DLD1 (cell line): ENCODE data around the gene CXXC5.
"Not testable (repeated sequence)": the region's sequence is repeated elsewhere in the genome, so short reads cannot be mapped to it uniquely, and the experiment has no call there.

Experiments
- in situ Hi-C: cut with HindIII; loops from 2 replicates; pipeline ENCODE4 v1.10.0; 2017; ENCODE audit warnings: low sequenced_read_pairs

CXXC5 gene

DNA sequence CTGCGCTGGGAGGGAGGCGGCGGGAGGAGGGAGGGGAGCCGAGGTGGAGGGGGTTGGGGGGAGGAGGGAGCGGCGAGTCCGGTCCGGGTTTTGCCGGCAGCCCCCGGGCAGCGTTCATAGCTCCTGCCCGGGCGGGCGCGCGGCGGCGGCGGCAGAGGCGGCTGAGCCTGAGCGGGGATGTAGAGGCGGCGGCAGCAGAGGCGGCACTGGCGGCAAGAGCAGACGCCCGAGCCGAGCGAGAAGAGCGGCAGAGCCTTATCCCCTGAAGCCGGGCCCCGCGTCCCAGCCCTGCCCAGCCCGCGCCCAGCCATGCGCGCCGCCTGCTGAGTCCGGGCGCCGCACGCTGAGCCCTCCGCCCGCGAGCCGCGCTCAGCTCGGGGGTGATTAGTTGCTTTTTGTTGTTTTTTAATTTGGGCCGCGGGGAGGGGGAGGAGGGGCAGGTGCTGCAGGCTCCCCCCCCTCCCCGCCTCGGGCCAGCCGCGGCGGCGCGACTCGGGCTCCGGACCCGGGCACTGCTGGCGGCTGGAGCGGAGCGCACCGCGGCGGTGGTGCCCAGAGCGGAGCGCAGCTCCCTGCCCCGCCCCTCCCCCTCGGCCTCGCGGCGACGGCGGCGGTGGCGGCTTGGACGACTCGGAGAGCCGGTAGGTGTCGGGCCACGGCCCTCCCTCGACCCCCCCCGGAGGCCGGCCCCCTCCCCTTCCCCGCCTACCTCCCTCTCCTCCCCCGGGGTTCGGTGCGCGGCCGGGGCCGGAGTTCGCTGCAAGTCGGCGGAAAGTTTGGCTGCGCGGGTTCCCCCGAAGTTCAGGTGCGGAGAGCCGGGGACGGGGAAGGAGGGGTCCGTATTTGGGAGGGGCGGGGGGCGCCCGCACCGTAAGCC, at the start of gene CXXC5:
TSS of gene CXXC5 (plus strand) at position 145 of the 877 bp plus-strand sequence. CDS start 32,175 bp downstream, outside the sequence.
- in situ Hi-C loops = loop anchor here (10.0 kb wide), 2 partner anchors 56 to 126 kb away; no protein-coding TSS in a partner anchor

DNA sequence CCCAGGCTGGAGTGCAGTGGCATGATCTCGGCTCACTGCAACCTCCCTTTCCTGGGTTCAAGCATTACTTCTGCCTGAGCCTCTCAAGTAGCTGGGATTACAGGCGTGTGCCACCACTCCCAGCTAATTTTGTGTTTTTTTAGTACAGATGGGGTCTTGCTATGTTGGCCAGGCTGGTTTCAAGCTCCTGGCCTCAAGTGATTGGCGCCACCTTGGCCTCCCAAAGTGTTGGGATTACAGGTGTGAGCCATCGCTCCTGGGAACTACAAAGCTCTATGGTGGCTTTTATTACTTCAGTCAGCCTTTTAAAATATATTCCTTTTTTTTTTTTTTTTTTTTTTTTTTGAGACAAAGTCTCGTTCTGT, 49.6 kb upstream of the CXXC5 start:
- in situ Hi-C loops = loop anchor here (25.0 kb wide), 1 partner anchor 161 kb away; the partner anchor contains the start of gene DNAJC18

DNA sequence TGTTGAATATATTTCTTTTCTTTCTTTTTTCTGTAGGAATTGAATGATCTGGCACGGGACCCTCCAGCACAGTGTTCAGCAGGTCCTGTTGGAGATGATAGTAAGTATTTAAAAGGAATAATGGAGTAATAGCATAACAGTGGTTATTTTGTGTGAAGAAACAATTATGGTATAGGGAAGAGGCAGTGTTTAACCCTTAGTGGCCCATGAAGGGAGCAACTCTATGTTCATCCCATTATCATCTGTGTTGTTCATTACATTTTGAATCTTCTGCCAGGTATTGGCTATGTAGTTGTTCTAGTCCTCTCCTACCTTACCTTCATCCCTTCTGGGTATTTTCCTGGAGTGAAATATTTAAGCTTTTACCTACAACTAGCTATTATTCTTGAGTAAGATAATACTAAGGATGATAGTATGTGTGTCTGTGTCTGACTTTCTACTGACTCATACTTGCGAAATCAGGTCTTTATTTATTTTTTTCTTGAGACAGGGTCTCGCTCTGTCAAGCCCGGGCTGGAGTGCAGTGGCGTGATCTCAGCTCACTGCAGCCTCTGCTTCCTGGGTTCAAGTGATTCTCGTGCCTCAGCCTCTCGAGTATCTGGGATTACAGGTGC, 47.7 kb upstream of the CXXC5 start:
- in situ Hi-C loops = no loop called here

DNA sequence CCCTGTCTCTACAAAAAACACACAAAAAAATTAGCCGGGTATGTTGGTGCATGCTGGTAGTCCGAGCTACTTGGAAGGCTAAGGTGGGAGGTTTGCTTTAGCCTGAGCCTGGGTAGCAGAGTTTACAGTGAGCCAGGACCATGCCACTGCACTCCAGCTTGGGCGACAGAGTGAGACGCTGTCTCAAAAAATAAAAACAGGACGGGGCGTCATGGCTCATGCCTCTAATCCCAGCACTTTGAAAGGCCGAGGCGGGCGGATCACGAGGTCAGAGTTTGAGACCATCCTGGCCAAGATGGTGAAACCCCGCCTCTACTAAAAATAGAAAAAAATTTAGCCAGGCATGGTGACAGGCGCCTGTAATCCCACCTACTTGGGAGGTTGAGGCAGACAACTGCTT, 46.7 kb upstream of the CXXC5 start:
- in situ Hi-C loops = no loop called here

DNA sequence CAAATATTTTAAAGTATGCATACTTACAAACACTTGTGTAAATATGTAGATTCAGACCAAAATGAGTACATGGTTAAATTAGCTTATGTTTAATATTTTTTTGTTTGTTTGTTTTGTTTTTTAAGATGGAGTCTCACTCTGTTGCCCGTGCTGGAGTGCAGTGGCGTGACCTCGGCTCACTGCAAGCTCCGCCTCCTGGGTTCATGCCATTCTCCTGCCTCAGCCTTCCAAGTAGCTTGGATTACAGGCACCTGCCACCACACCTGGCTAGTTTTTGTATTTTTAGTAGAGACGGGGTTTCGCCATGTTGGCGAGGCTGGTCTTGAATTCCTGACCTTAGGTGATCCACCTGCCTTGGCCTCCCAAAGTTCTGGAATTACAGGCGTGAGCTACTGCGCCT, 46.2 kb upstream of the CXXC5 start:
- in situ Hi-C loops = not testable (repeated sequence)

DNA sequence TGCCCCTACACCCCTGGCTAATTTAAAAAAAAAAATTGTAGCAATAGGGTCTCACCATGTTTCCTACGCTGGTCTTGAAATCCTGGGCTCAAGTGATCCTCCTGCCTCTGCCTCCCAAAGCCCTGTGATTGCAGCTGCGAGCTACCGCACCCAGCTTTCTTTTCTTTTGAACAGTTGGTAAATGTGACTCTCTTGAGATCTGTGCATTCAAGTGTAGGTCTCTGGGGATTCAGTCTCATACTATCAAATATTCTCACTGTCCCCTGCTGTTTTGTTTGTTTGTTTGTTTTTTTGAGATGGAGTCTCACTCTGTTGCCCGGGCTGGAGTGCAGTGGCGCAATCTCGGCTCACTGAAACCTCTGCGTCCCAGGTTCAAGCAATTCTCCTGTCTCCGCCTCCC, 42.3 kb upstream of the CXXC5 start:
- in situ Hi-C loops = no loop called here

DNA sequence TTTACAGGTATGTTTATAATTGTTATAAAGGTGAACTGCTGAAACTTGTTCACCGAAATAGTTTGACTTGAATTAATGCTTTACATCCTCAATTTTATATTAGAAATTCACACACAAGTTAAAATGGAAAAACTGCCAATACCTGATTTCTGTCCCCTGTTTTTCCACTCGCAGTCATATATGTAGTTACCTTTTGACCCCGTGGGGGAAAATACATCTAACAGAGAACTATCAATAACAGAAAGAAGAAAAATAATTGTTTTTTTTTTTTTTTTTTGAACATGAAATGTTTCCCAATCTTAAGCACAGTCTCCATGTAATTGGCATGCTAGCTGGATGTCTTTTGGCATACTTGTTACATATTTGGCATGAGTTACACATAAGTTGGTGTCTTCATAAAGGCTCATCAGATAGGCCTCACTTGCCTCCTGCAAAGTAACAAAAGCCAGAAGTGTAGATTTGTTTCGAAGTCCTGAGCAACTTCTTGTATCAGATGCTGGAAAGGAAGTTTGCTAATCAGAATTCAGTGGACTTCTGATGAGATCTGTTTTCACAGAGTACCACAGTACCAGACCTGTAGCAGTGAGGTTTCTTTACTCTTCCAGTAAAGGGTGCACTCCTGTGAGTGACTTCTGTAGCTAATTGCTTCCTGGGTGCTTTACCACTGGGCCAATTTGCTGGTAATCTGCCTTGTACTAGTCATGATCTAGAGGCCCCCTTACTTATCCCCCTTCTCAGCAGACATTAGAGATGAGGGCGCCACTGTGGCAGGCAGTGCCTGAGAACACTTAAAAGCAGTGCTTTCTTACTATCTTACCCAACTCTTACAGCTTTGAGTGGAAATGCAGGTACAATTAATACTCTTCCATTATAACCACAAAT, 36.2 kb upstream of the CXXC5 start:
- in situ Hi-C loops = no loop called here

DNA sequence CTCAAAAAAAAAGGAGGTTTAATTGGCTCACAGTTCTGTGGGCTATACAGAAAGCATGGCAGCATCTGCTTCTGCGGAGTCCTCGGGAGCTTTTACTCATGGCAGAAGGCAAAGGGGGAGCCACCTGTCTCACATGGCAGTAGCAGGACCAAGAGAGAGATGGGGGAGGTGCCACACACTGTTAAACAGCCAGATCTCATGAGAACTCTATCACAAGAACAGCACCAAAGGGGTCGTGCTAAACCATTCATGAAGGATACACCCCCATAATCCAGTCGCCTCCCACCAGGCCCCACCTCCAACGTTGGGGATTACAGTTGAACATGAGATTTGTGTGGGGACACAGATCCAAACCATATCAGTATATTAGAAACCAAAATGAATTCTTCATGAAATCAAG, 28.3 kb upstream of the CXXC5 start:
- in situ Hi-C loops = no loop called here

DNA sequence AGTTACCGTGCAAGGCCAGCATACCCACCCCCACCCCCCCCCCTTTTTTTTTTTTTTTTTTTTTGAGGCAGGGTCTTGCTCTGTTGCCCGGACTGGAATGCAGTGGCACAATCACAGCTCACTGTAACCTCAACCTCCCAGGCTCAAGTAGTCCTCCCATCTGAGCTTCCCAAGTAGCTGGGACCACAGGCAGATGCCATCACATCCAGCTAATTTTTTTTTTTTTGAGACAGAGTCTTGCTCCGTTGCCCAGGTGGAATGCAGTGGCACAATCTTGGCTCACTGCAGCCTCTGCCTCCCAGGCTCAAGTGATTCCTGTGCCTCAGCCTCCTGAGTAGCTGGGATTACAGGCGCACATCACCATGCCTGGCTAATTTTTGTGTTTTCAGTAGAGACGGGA, 22.8 kb upstream of the CXXC5 start:
- in situ Hi-C loops = not testable (repeated sequence)

DNA sequence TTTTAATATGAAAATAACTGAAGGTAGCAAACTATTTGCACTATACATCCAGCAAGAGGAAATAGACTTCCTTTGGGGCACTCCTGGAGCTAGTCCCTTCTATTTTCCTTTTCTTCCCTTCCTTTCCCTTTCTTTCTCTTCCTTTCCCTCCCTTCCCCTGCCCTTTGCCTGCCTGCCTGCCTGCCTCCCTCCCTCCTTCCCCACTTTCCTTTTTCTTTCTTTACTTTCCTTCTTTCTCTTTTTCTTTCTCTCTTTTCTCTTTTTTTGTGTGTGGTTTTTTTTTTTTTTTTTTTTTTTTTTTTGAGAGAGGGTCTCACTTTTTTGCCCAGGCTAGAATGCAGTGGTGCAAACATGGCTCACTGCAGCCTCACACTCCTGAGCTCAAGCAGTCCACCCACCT, 17.3 kb upstream of the CXXC5 start:
- in situ Hi-C loops = no loop called here

DNA sequence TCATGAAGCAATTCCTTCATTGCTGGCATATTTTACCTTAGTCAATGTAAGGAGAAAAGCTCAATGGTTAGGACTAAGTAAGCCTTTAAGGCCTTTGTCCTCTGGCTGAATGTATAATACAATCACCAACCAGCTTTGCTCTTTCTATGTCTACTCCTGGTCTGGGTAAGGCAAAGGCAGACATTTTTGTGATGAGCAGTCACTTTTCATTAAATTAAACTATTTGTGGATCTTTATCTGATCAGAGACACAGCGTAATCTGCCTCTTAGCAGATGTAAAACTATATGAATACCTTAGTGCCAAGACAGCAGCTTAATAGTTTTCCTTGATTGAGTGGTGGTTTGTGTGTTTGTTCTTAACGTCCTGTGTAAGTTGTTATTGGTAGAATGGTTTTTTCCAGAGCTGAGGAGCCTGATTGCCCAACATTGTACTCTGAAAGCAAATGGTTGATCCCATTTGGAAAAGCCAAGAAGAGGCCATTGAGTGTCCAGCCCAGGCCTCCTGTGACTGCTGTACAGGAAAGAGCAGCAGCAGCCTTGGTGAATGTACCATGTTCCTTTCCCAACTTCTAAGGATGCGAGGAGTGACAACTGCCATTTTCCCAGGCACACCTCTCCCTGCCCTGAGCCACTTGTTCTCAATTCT, 16.5 kb upstream of the CXXC5 start:
- in situ Hi-C loops = no loop called here

DNA sequence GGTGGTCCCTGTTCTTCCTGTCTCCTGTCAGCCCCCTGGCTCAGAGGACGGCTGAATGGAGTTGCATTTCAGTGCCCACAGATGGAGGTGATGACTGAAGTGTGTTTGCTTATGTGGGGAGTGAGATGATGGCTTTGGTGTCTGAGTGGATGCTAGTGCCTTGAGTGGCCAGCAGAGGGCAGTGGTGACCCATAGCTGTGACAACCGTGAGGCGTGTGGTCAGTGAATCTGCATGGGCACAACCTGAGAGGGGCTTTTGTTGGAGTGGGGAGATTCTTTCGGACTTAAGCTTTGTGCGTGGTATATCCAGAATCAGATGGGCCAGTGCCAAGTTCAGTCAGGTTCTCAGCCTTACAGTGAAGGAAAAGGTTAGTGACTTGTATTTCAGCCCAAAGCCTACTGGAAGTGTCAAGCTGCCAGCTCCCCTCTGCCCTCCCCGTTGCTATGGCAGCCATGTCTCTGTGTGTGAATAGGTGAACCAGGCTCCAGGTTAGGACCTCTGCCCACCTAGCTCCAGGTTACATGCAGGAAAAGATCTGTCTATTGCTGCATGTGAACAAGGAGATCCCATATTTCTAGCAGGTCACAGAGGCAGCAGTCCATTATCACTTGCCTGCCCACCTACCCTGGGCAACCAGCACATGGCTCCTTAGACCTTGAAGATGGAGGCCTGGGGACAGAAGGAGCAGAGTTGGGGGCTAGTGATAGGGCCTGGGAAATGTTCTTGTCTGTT, 14.7 kb upstream of the CXXC5 start:
- in situ Hi-C loops = no loop called here

DNA sequence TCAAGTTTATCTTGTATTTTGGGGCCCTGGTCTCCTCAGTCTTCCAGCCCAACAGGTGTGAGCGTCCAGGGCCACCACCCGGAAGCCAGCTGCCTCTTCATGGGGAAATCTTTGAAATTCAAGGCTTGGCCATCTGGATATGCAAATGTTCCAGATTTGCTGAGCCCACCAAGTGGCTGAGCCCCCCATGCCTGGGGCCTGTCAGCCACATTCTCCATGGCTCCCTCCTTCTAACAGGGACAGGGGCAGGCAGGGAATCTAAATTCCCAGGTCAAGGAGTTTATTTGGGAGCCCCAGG, 14.2 kb upstream of the CXXC5 start:
- in situ Hi-C loops = no loop called here

DNA sequence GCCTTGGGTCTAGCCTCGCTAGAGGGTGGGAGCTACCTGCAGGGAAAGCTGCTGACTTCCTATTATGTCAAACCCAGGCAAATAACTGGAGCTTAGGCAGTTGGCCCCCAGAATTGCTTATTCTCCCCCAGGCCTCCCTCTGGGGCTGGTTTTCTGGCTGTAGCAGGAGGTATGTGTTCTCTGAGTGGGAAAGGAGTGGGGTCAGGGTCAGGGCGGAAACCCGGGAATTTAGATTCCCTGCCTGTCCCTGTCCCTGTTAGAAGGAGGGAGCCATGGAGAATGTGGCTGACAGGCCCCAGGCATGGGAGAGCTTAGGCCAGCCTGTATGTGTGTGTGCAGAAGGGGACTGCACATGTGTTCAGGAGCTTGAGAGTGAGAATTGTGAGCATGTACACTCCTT, 13.6 kb upstream of the CXXC5 start:
- in situ Hi-C loops = no loop called here

DNA sequence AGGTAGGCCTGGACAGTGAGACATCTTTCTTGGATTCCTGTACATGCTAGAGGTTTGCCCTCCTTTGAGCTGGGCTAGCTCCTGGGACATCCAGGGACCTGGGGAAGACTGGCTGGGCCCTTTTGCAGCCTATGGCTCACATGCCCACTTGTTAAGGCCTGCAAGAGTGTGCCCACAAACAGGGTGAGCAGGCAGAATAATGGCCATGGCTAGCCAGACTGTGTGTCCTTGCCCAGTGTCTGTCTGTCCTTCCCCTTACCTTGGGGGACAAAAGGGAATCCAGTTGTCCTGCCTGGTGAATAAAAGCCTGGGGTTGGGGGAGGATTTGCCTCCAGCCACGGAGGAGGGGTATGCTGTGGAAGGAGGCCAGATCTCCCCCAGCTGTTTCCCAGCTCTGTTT, 13.0 kb upstream of the CXXC5 start:
- in situ Hi-C loops = no loop called here

DNA sequence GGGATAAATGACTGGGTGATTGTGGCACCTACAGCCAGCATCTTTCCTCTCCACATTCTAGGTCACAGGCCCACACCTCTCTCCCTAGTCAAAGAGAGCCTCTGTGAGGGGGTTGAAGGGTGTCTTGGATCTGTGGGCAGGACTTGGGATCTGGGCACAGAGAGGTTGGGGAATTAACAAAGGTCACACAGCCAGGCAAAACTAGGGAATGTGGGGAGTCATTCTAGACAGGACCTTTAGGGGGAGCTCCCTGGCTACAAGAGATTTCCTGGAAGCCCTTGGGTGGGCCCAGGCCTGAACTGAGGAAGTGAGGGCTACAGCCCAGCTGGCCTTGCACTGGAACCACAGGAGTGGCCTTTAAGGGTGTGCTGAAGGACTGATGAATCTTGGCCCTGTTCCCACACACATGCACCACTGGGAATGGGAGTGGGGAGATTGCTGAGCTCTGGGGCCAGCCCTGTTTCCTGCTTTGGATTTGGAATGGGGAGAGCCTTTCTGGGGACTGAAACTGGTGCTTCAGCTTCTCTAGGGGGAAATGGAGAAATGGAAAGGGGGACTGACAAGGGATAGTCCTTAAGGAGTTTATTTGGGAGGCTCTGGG, 12.4 kb upstream of the CXXC5 start:
- in situ Hi-C loops = no loop called here

DNA sequence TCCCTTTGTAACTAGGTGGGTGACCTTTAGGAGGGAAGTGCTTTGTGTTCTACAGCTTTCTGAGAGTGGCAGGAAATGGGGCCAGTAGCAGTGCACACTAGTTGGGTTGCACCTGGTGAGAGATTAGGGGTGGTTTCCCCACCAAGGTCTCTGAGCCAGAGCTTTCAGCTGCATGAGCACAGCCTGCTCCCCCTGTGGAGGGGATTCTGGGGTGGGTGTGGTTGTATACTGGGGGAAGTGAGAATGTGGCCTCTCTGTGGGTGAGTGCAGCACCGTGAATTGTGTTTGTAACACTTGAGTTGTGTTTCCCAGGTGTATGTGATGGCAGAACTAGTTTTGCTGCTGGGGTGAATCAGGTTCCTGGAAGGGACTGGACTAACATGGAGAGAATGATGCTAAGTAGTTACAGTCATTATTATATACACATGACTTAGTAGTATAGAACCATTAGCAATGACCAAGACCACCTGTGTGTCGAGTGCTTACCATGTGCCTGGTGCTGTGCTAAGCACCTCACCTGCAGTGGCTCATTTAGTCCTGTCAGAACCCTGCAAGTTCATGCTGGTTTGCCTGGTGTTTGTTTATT, 11.8 kb upstream of the CXXC5 start:
- in situ Hi-C loops = no loop called here

DNA sequence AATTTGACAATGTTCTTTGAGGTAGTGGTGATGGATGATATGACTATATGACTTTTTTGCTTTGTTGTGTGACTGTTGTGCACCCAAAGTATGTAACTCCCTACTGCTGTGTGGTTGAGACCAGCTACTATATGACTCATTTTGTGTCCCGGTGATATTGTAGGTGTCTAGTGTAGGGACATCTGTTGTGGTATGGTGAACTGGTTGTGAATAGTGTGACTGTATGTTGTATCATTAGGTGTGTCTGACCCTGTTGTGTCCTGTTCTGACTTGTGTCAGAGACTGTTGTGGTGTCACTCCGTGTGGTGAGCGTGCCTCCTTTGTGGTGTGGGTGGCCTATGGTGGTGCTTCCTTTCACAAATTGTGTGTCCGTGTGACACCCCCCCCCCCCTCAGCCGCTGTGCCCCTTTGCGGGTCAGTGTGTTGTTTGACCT, 11.2 kb upstream of the CXXC5 start:
- in situ Hi-C loops = no loop called here

DNA sequence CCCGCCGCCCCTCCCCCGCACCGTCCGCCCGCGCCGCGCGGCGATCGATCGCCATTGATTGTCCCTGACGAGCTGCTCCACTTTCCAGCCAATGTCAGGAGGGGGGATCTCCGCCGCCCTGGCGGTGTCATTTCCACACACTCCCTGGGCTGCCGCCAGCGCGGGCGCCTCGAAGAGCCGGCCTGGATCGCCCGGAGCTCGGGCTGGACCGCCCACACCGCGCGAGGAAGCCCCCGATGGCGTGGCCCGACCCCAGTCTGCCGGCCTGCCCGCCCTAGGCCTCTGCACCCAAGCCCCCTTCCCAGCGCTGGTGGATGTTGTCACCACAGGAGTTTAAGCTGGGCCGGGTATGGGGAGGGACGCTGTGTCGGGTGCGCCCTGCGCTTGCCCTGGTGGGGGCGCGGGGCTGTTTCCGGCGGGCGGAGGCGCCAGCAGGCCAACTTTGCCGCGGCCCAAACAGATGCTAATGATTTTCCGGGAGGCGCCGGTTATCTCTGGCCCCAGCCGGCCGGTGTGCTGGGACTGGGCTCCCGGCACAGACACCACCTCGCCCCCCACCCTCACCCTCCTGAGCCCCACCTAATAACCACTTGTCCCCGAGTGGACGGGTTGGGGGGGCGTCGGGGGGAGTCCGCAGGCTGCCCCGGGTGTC, 10.6 kb upstream of the CXXC5 start:
- in situ Hi-C loops = no loop called here
